ENCODE data around the gene TSKU.
"Not testable (repeated sequence)": the region's sequence is repeated elsewhere in the genome, so short reads cannot be mapped to it uniquely, and the experiment has no call there.

The TSKU gene

GRCh38 chr11:76820184-76820566, 37.0 kb downstream of the TSKU start:
- Histone ChIP-seq H3K27me3 (ENCODE audit: insufficient read depth, low read length, poor library complexity, severe bottlenecking) (peaks cover 9% of the 10 kb centered on the region), H3K4me1 (ENCODE audit: insufficient read depth, low read length, poor library complexity, severe bottlenecking) (no peaks in the 10 kb centered on the region), H3K9me3 (ENCODE audit: insufficient read depth, low read depth, low read length) (peaks cover 14% of the 10 kb centered on the region; the same call in 1 of the 2 replicates), H3K4me2 (ENCODE audit: low read depth, low read length, poor library complexity, severe bottlenecking) (no peak overlapping the region), H3K9me2 (replicated peaks; ENCODE audit: low read depth, low read length) (no peaks in the 10 kb centered on the region), H4K20me1 (ENCODE audit: insufficient read depth, low read length, poor library complexity, severe bottlenecking) (no peaks in the 10 kb centered on the region), H3K9ac (ENCODE audit: low read depth, low read length, poor library complexity, severe bottlenecking) (no peak overlapping the region), H3F3A (ENCODE audit: low read depth) (no peaks in the 10 kb centered on the region), H3K79me2 (ENCODE audit: insufficient read depth, low read length) (no peaks in the 10 kb centered on the region), H2AFZ (ENCODE audit: low read length) (no peak overlapping the region), H3K4me3 (ENCODE audit: low read length, poor library complexity, severe bottlenecking) (no peak overlapping the region), H3K36me3 (ENCODE audit: insufficient read depth, low read length) (no peaks in the 10 kb centered on the region)
- TF ChIP-seq EZH2phosphoT487 (IDR thresholded peaks at IDR 0.05; ENCODE audit: borderline replicate concordance), result no peak
- no peak for TF ChIP-seq CTCF (conservative IDR thresholded peaks at IDR 0.05; ENCODE audit: low read length)

- not testable (repeated sequence) for H3F3A ChIP-seq (ENCODE audit: low read depth); H3K9me3 ChIP-seq (ENCODE audit: insufficient read depth, low read depth, low read length); H4K20me1 ChIP-seq (ENCODE audit: insufficient read depth, low read length, poor library complexity, severe bottlenecking); H3K4me2 ChIP-seq (ENCODE audit: low read depth, low read length, poor library complexity, severe bottlenecking); H3K79me2 ChIP-seq (ENCODE audit: insufficient read depth, low read length); H3K36me3 ChIP-seq (ENCODE audit: insufficient read depth, low read length); H3K4me1 ChIP-seq (ENCODE audit: insufficient read depth, low read length, poor library complexity, severe bottlenecking); H3K9ac ChIP-seq (ENCODE audit: low read depth, low read length, poor library complexity, severe bottlenecking); H3K9me2 ChIP-seq (replicated peaks; ENCODE audit: low read depth, low read length); H3K4me3 ChIP-seq (ENCODE audit: low read length, poor library complexity, severe bottlenecking); H3K27me3 ChIP-seq (ENCODE audit: insufficient read depth, low read length, poor library complexity, severe bottlenecking); H2AFZ ChIP-seq (ENCODE audit: low read length)
Observed at GRCh38 chr11:76821396-76821795, 38.2 kb downstream of the TSKU start.

GRCh38 chr11:76822406-76822805, 39.2 kb downstream of the TSKU start:
- no peak overlapping the region for H3K4me3 ChIP-seq (ENCODE audit: low read length, poor library complexity, severe bottlenecking)
- TF ChIP-seq CTCF (conservative IDR thresholded peaks at IDR 0.05; ENCODE audit: low read length) (no peak), EZH2phosphoT487 (IDR thresholded peaks at IDR 0.05; ENCODE audit: borderline replicate concordance) (no peak)
- no peaks in the 10 kb centered on the region for H3K27me3 ChIP-seq (ENCODE audit: insufficient read depth, low read length, poor library complexity, severe bottlenecking)
- H4K20me1 ChIP-seq (ENCODE audit: insufficient read depth, low read length, poor library complexity, severe bottlenecking), result no peaks in the 10 kb centered on the region
- no peak overlapping the region for H3K9ac ChIP-seq (ENCODE audit: low read depth, low read length, poor library complexity, severe bottlenecking)
- H3K9me2 ChIP-seq (replicated peaks; ENCODE audit: low read depth, low read length), result no peaks in the 10 kb centered on the region
- H3K9me3 ChIP-seq (ENCODE audit: insufficient read depth, low read depth, low read length), result no peaks in the 10 kb centered on the region
- H3K36me3 ChIP-seq (ENCODE audit: insufficient read depth, low read length), result no peaks in the 10 kb centered on the region
- no peaks in the 10 kb centered on the region for H3F3A ChIP-seq (ENCODE audit: low read depth)
- H3K79me2 ChIP-seq (ENCODE audit: insufficient read depth, low read length), result no peaks in the 10 kb centered on the region
- H3K4me1 ChIP-seq (ENCODE audit: insufficient read depth, low read length, poor library complexity, severe bottlenecking), result peaks cover 6% of the 10 kb centered on the region
- no peak overlapping the region for H3K4me2 ChIP-seq (ENCODE audit: low read depth, low read length, poor library complexity, severe bottlenecking)
- H2AFZ ChIP-seq (ENCODE audit: low read length), result no peak overlapping the region

- no peak overlapping the region for H3K4me2 ChIP-seq (ENCODE audit: low read depth, low read length, poor library complexity, severe bottlenecking)
- no peak overlapping the region for H3K9ac ChIP-seq (ENCODE audit: low read depth, low read length, poor library complexity, severe bottlenecking)
- no peaks in the 10 kb centered on the region for H3K79me2 ChIP-seq (ENCODE audit: insufficient read depth, low read length)
- H3K4me1 ChIP-seq (ENCODE audit: insufficient read depth, low read length, poor library complexity, severe bottlenecking), result peaks cover 6% of the 10 kb centered on the region
- H3K9me3 ChIP-seq (ENCODE audit: insufficient read depth, low read depth, low read length), result no peaks in the 10 kb centered on the region
- H4K20me1 ChIP-seq (ENCODE audit: insufficient read depth, low read length, poor library complexity, severe bottlenecking), result no peaks in the 10 kb centered on the region
- H3K4me3 ChIP-seq (ENCODE audit: low read length, poor library complexity, severe bottlenecking), result no peak overlapping the region
- H3K36me3 ChIP-seq (ENCODE audit: insufficient read depth, low read length), result no peaks in the 10 kb centered on the region
- H3K9me2 ChIP-seq (replicated peaks; ENCODE audit: low read depth, low read length), result no peaks in the 10 kb centered on the region
- no peaks in the 10 kb centered on the region for H3F3A ChIP-seq (ENCODE audit: low read depth)
- H2AFZ ChIP-seq (ENCODE audit: low read length), result no peak overlapping the region
- TF ChIP-seq CTCF (conservative IDR thresholded peaks at IDR 0.05; ENCODE audit: low read length), result no peak
- TF ChIP-seq EZH2phosphoT487 (IDR thresholded peaks at IDR 0.05; ENCODE audit: borderline replicate concordance), result no peak
- H3K27me3 ChIP-seq (ENCODE audit: insufficient read depth, low read length, poor library complexity, severe bottlenecking), result no peaks in the 10 kb centered on the region
Observed at GRCh38 chr11:76823481-76824028, 40.4 kb downstream of the TSKU start.

Measured in Loucy (cell line).